GM19238 (cell line): Measurements from ENCODE around the gene GBP4.

ENCODE experiments used
- DNase-seq: peaks from one replicate; pipeline ENCODE4 v3.0.0; 2011; ENCODE audit warnings: low spot score; ENCODE audit not compliant: insufficient read length

GBP4 gene

GRCh38 chr1:89170170-89171066, 28.3 kb downstream of the GBP4 start:
- DNase-seq: no peak

DNA sequence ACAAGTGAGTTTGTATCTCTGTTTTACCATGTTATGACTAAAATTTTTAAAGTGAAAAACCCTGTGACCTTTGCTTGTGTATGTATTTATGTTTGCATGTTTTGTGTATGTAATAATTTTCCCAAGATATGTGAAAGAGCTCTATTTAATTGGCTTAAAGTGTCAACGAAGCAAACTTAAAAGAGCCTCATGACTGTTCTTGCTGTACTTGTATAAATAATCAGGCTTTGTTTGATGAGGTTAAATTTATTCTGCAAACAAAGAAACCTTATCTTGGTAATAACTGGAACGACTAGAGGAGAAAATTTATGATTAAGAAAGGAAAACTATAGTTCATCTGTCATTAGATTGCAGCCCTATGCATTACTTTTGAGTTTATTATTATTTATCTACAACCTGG, 29.6 kb downstream of the GBP4 start:
- no peak for DNase-seq

DNA sequence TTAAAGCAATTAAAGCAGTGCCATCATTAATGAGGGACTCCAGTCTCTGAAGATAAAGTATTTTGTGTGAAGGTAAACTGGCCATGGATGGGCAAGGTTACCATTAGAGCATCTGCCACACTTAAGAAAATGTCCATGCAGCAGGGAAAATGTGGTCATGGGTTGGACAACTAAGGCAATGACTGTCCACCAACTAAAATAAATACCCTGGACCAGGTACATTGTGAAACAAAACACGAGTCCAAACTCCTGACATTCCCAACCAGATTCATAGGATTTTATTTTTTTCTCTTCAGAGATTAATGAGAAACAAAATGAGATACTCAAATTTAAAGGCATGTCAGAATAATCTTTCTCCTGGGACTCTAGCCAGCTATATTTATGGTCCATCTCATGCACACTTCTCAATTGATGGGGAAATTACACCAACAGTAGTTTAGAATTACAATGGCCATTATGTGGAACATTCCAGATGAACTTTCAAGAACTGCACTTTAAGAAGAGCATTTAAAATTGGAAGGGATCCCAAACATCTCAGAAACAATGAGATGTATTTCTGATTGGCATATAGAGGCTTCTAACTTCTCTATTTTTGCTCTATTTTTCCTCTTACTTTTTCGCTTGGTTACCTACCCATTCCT, 31.0 kb downstream of the GBP4 start:
- no peak for DNase-seq

DNA sequence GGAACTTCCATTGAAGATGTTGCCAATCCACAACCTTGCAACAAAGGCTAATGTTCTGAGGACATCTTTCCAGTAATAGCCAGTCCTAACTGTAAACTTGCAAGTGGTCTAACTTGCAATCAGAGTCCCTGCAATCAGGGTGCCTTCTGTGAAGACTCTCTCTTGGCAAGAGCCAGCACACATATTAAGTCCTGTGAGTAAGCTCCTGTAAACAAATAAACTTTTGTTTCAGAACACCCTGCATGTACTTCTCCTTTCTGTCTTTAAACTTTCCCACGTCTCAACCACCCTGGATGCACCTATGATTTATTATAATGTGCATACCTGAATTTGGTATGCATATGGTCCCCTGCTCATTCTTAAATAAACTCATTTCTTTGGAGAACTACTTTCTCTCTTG, 32.0 kb downstream of the GBP4 start:
- DNase-seq: no peak

DNA sequence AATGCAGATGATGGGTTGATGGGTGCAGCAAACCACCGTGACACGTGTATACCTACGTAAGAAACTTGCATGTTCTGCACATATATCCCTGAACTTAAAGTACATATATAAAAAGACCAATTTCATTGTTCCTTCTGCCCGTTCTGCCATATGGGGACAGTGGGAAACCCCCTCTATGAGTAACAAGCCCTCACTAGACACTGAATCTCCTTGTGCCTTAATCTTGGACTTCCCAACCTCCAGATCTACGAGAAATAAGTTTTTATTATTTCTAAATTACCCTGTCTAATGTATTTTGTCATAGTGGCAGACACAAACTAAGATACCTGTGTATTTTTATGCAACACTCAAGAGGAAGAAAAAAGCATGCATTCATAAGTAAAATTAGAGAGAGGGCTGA, 32.9 kb downstream of the GBP4 start:
- DNase-seq: no peak

- no peak for DNase-seq
Observed at GRCh38 chr1:89151047-89151446, 47.7 kb downstream of the GBP4 start.

DNA sequence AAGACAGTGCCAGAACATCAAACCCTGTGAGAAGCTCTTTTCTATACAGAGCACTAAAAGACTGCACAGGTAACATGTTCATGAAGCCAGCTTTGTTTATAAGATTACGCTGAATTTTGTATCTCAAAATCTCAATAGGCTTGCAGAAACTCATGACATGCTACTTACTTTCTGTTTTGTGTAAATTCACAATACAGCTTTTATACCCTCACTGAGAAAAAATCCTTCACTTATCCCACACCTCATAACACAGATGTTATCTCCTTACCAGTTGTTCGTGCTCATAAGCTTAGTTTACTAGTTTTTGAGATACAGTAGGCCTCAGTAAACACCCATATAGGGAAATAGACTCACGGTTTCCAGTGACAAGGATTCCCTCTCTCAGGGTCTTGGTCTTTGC, 48.8 kb downstream of the GBP4 start:
- DNase-seq: no peak

DNA sequence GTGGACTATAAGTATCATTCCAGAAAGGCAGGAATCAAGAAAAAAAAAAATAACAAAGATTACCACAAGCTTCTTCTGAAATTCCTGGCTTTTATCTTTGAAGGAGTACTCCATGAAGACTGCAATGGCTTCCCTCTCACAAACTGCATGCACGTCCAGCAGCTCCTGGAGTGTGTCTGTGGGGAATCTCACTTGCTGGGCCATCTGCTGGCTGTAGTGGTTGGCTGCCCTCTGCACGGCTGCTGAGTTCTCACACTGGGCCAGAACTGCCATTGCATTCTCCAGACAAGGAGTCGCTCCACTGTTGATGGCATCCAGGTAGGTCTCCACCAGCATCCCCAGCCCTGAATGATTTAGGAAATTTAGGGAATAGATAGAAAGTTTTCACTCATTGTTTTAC, 49.5 kb downstream of the GBP4 start:
- no peak for DNase-seq

- no peak for DNase-seq
Observed at GRCh38 chr1:89147678-89148658, 50.8 kb downstream of the GBP4 start.

GRCh38 chr1:89146721-89147120, 52.0 kb downstream of the GBP4 start:
- no peak for DNase-seq

GRCh38 chr1:89143484-89143883, 55.3 kb downstream of the GBP4 start:
- no peak for DNase-seq

DNA sequence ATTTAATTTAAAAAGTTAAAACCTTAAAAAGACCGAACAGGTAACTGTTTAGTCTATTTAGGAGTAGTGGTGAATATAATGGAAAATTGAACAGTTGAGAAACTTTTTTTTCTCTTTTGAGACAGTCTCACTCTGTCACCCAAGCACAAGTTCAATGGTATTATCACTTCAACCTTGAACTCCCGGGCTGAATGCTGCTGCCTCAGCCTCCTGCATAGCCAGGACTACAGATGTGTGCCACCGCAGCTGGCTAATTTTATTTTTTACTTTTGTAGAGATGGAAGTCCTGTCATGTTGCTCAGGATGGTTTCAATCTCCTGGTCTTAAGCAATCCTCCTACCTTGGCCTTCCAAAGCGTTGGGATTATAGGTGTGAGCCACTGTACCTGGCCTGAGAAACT, 56.6 kb downstream of the GBP4 start:
- DNase-seq: no peak

DNA sequence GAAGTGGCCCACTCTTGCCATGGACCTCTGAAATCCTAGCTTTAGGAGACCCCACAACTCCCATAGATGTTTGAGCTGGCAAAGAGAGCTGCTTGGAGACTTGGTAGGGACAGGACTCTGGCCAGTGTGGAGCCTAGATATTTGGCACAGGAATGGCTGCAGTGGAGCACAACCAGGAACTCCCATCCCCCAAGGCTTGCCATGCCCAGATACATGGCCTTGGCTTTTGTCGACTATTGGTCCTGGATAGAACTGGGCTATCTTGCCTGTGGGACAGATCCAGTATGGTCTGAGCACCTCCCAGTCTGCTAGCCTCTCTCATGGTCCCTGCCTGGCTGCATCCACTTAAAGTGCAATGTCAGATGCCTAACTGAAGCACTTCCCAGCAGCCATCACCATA, 65.0 kb downstream of the GBP4 start:
- DNase-seq: no peak
